Activated naive CD8-positive, alpha-beta T cell treated with anti-CD3 and anti-CD28 coated beads, Interleukin-2, amount 50 U/mL, for 16 hours (primary cell): Measurements from ENCODE around the gene TFF3.

Source experiments
- DNase-seq: peaks from one replicate; pipeline ENCODE4 v3.0.0-alpha.2; 2020; ENCODE audit warnings: low read depth, low spot score

Gene TFF3

GRCh38 chr21:42320791-42321190 lies 5.6 kb upstream of the TFF3 start:
- no peak for DNase-seq

DNA sequence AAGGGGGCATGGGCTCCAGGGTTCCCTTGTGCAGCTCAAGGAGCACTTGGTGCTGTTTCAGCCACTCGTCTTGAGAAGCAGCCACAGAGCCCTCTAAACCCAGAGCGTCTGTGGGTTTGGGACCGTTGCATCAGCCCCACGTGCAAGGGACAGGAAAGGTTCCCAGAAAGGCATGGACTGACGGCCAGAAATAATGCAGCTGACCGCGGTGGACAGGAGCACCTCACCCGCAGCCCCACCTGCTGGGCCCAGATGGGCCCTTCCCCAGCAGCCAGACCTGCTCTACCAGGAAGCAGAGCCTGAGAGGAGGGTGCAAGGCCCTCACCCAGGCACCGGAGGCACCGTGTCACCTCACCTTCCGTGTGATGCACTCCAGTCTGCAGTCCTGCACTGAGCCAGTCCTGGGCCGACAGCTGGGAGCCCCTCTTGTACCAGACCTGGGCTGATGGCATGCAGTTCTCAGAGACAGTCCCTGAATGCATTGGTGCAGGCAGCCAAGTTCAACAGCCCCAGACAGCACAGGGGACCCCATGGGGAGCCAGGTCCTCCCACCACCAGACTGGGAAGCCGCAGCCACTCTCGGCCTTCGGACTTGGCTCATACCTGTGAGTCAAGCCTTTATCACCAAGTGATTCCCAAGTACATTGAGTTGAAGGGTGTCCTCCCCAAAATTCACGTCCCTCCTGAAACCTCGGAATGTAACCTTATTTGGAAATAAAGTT lies 4.8 kb upstream of the TFF3 start:
- no peak for DNase-seq

GRCh38 chr21:42319376-42319775 lies 4.2 kb upstream of the TFF3 start:
- DNase-seq, result no peak

GRCh38 chr21:42317826-42318746 lies 2.9 kb upstream of the TFF3 start:
- no peak for DNase-seq

- DNase-seq, result no peak
These were observed 2.1 kb upstream of the TFF3 start for GRCh38 chr21:42317341-42317741.

DNA sequence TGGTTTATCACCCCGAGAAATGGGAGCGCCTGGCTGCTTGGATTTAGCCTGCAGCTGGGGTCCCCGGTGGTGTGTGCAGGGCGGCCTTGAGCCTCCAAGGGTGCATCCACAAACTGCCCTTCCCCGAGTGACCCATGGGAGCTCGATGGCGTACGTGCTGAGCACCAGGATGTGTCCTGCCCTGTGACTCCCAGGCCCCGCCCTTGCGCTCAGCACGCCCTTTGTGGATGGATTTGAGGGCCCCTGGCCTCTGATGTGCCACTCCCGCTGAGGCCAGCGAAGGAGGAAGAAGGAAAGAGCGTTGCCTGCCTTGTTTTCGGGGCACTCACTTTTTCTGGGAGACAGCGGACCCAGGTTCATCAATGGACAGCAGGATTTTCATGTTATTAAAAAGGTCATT lies 1.7 kb upstream of the TFF3 start:
- DNase-seq, result no peak

DNA sequence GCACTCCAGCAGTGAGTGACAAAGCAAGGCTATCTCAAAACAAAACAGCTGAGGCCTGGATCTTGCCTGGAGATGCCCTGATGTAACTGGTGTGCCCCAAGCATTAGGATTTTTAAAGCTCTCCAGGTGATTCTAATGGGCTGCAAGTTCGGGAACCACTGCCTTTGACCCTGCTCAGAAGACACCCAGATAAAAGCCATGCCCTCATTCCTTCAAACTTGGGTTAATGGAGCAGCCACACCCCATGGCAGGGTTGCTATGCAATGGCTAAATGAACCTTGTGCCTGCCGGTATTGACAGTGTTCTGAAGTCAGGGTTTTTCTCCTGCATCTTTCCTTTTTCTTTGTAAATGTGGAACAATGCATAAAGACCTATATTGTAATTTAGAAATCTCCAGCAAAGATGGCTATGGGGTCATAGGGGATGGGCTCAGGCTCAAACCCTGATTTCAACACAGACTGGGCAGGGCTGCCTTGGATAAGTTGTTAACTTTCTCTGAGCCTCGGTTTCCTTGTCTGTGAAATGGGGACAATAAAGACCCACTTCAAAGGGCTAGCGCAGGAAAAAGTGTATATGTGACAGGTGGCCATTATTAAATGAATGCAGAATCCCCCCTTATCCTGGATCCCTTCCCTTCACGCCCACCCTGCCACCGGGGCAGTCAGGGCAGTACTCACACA lies 453 bp downstream of the TFF3 start:
- DNase-seq, result no peak

- no peak for DNase-seq
These were observed 1.7 kb downstream of the TFF3 start for GRCh38 chr21:42313501-42313969.

- DNase-seq, result no peak
These were observed 2.5 kb downstream of the TFF3 start for GRCh38 chr21:42312626-42313104.

DNA sequence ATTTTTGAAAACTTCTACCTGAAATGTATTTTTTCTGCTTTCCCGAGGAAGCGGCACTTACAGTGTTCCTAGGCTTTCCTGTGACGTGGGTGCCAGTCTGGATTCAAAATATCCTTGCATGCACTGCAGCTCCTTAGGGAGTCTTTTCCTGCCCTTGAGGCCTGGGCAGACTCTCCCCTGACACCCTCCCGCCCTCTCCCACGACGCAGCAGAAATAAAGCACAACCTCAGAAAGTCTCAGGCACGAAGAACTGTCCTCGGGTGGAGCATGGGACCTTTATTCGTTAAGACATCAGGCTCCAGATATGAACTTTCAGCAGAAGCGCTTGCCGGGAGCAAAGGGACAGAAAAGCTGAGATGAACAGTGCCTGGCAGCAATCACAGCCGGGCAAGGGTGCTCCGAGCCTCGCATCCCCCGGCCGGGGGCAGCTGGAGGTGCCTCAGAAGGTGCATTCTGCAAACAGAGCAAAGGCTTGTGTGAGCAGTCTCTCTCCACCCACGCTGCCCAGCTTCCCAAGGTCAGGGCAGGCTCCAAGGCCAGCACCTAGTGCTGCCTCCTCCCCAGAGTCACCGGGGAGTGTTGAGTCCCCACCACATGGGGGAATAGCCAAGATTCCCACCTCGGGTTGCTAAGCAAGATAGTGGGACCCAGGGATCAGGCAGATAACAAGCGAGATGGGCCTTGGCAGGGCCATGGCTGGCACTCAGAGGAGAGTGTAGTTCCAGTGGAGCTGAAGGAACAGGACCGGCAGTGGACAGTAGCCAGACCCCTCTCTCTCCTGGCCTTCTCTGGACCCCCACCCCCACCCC lies 3.2 kb downstream of the TFF3 start:
- no peak for DNase-seq

GRCh38 chr21:42311160-42311559 lies 4.0 kb downstream of the TFF3 start:
- DNase-seq, result no peak

- no peak for DNase-seq
These were observed 4.7 kb downstream of the TFF3 start for GRCh38 chr21:42310411-42311001.

GRCh38 chr21:42309753-42310213 lies 5.4 kb downstream of the TFF3 start:
- peak; percentile 42 for DNase-seq

DNA sequence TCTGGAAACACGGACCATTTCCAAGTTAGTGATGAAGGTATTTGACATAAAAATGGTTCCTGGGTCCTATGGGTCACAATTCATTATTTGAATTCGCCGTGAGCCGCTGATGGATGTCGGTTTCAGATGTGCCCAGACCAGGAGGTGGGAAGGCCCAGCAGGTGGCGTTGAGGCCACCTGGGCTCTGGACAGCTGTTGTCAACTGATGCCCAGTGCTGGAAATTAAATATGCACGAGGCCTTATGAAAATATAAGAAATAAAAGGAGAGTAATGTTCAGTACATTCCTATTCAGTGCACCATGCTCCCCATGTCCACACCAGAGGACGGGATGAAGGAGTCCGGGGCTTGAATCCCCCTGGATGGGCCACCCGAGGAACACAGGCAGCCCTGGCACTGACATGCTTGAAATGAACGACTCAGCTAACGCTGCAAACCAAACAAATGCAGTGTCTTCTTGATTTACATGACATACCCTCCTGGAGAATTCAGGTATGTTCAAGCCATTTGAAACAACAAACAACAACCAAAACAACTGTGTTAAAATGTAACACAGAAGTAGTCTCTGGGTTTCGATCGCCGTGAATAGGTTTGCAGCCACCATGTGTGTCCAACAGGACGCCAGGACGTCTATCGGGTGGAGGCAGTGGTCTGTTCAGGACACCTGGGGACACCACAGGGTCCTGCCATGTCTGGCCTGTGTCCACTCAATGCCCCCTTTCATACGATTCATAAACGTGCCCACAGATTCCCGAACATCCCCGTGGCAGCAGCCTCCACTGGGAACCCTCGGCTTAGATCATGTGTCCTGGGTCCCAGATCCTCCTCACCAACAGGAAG lies 6.1 kb downstream of the TFF3 start:
- no peak for DNase-seq

- DNase-seq, result no peak
These were observed 6.9 kb downstream of the TFF3 start for GRCh38 chr21:42308161-42308913.

DNA sequence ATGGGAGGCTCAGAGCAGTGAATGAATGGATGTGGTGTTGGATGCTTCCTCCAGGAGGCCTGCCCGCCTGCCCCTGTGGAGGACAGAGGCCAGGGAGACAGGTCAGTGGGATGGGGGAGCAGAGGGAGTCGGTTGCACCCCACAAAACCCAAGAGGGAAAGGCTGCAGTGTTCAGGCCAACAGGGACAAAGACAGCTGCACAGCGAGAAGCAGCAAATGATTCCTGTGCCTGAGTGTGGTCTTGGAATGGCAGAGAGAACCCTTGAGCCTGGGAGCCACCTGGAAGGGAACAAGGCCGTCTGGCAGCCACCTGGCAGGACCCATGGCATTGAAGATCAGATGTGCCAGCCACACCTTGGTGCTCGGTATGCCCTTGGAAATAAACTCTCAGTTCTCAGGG lies 8.1 kb downstream of the TFF3 start:
- DNase-seq, result no peak

DNA sequence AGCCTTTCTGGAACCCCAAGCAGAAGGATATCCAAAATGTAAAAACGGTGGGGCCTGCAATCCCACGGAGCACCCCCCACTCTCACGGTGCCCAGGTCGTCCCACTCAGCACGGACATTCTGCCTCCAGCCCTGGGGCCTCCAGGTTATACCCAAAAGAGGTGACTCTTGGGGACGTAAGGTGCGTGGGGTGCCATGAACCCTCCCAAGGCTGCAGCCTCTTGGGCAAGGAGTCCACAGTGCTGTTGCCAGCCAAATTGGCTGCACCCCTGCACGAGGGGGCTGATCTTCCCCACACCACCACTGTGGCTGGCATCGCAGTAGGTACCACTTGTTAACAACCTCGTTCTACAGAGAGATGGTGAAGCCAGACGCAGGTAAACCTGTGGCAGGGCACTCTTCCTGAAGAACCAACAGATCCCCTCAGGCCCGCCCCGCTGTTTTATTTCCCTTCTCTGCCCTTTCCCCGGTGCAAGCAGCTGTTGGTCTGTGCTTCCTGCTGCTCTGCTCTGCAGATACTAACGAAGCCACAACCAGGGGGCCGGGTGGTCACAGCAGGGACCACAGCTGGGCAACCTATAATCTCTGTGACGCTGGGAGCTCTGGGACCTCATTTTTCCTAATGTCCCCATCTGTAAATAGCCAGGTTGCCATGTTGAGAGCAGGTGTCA lies 8.7 kb downstream of the TFF3 start:
- DNase-seq, result no peak

GRCh38 chr21:42305707-42306147 lies 9.5 kb downstream of the TFF3 start:
- no peak for DNase-seq
